GM13977 (cell line): ENCODE measurements around the gene DCAF10.
"Not testable (repeated sequence)": the region's sequence is repeated elsewhere in the genome, so short reads cannot be mapped to it uniquely, and the experiment has no call there.

Experiments
- DNase-seq: peaks from one replicate; pipeline ENCODE4 v3.0.0; 2012; ENCODE audit warnings: low spot score
- CTCF ChIP-seq: IDR thresholded peaks from 2 replicates; pipeline ENCODE4 v1.5.1; 2012; ENCODE audit warnings: mild to moderate bottlenecking, control low read depth; ENCODE audit not compliant: insufficient read depth; ENCODE audit errors: extremely low read depth, missing control alignments
- in situ Hi-C: fragments of 300-500 bp; cut with MboI; formaldehyde crosslinking; loops from one replicate; pipeline ENCODE4 v1.12.0; 2022; ENCODE audit warnings: low sequenced_read_pairs, low pct_unique_long_range_greater_than_20kb, mixed read lengths, inconsistent platforms; ENCODE audit not compliant: unreplicated experiment

Gene DCAF10

GRCh38 chr9:37760416-37761161 is 40.0 kb upstream of the DCAF10 start:
- in situ Hi-C loops, result no loop called here
- DNase-seq, result no peak
- TF ChIP-seq CTCF, result no peak

- no peak for TF ChIP-seq CTCF
- in situ Hi-C loops, result no loop called here
These were observed 39.1 kb upstream of the DCAF10 start for GRCh38 chr9:37761511-37761910.

GRCh38 chr9:37765263-37765662 is 35.3 kb upstream of the DCAF10 start:
- in situ Hi-C loops, DNase-seq: not testable (repeated sequence)

More at GRCh38 chr9:37761511-37761910, 39.1 kb upstream of the DCAF10 start:
- no peak for DNase-seq

GRCh38 chr9:37769306-37769705 is 31.3 kb upstream of the DCAF10 start:
- TF ChIP-seq CTCF, result no peak
- in situ Hi-C loops, result no loop called here
- no peak for DNase-seq

- no peak for TF ChIP-seq CTCF
- in situ Hi-C loops, result no loop called here
- DNase-seq, result no peak
These were observed 30.6 kb upstream of the DCAF10 start for GRCh38 chr9:37769995-37770394.

GRCh38 chr9:37775216-37775919 is 25.2 kb upstream of the DCAF10 start:
- no peak for TF ChIP-seq CTCF
- no peak for DNase-seq
- in situ Hi-C loops, result no loop called here

- DNase-seq, result no peak
- no peak for TF ChIP-seq CTCF
- in situ Hi-C loops, result no loop called here
These were observed 24.3 kb upstream of the DCAF10 start for GRCh38 chr9:37776328-37776727.
